GM18511 (cell line): ENCODE results near the gene TCP11L2.

ENCODE experiments used
- ATAC-seq: cut with Tn5 transposase; IDR thresholded peaks from one replicate; pipeline ENCODE4 v1.9.1; 2021; ENCODE audit warnings: mild to moderate bottlenecking, moderate library complexity; ENCODE audit not compliant: unreplicated experiment

TCP11L2 gene

DNA sequence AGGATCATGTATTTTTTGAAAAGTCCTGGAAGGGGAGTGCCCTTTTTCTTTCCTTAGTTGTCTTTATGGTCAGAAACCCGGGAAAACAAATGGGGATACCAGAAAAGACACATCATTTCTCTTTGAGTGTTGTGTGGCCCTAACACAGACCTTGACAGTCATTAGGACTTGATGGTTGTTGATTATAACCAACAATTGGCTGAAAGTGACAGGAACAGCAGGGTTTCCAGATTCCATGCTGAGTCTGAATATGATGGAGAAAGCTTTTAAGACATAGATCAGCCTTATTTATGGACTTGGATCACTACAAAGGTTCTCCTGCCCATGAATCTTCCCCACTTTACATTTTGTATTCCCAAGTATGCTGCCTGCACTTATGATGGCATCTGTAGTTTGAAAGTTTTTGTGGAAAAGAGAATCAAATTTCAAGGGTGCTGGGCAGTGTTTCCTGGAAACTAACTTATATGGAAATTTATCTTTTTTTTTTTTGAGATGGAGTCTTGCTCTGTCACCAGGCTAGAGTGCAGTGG, 85.4 kb downstream of the TCP11L2 start:
- ATAC-seq: no peak

DNA sequence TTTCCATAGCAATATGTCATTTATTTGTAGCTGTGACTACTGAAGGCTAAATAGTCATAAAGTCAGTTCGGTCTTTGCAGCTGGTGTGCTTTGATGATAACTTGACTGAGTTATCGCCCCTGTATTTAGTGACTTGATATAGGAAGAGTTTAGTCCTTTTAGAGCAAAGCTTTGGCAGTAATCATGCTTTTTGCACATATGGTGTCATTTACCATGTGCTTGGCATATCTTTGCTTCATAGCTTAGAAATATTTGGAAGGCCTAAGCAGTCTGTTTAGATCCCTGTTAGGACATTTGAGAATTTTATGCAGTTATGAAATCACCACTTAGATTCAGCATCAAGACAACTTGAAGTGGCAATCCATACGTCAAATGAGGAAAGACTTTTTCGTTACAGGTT, 86.6 kb downstream of the TCP11L2 start:
- no peak for ATAC-seq

DNA sequence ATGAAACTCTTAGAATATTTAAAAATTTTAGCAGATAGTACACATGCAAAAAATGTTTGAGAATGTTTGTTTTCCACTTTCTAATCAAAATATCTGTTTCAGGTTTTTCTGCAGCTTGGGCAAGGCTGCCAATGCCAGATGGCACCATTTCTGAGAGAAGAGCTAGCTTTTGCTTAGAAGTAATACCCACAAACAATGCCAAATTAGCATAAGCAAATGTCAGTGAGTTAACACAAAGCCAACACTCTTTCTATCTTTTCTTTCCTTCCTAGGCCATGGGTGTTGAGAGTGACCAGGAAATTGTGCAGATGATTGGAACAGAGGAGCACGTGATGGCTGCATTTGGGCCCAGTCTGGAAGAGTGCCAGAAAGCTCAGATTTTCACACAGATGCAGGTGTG, 90.2 kb downstream of the TCP11L2 start:
- no peak for ATAC-seq
